HG03439 (cell line): ENCODE data around the gene SVBP.

Source experiments
- ATAC-seq: cut with Tn5 transposase; IDR thresholded peaks from one replicate; pipeline ENCODE4 v1.9.1; 2021; ENCODE audit warnings: mild to moderate bottlenecking, moderate library complexity; ENCODE audit not compliant: unreplicated experiment

SVBP gene

DNA sequence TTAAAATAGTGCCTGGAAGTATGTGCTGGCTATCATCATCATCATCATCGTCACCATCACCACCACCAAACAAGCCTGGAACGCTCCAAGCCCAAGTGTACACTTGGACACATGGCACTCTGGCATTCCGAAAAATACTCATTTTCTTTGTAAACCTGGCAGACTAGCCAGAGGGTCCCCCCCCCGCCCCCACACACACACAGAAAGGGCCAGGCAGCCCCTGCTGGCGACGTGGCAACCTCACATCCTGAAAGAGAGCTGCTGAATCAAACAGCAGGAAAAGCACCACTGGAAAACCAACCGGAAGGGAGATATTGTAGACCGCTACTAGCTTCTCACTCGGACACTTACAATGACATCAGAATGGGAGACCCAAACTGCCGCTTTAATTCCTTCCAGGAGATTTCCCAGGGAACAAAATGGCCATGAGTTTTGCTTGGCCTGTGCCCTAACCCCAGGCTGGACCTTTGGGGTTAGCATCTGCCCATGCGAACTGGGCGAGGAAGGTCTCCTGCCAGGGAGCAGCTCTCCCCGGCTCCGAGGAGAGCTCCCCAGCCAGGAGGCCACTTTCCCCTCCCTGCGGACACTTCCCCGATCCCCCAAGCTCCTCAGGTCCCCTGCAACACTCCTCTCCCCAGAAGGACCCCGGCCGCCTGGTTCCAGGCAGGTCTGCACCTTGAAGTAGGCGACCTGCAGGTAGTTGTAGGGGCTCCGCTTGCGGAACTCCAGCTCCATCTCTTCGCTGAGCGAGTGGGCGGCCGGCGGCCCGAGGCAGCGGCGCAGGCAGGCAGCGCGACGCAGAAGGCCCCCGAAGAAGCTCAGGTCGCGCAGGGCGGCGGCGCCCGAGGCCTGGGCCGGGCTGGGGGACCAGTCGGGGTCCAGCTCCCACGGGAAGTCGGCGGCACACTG is 51.1 kb downstream of the SVBP start:
- peak; percentile 27 for ATAC-seq

DNA sequence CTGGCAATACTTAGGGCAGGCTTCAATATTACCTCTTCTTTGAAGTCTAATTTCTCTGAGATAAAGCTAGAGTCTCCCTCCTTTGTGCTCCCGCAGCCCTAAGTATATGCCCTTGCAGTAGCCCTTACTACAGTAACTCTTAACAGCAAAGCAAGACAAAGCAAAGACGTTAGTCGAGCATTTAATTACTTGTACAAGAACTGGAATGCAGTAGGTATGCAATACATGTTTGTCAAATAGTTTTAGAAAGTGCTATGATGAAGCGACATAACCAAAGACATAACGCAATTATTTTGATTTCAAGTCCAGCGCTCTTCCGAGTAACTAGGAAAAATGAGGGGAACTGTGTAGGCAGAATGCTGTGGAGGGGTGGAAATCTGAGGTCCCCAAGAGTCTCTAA is 51.9 kb downstream of the SVBP start:
- no peak for ATAC-seq

DNA sequence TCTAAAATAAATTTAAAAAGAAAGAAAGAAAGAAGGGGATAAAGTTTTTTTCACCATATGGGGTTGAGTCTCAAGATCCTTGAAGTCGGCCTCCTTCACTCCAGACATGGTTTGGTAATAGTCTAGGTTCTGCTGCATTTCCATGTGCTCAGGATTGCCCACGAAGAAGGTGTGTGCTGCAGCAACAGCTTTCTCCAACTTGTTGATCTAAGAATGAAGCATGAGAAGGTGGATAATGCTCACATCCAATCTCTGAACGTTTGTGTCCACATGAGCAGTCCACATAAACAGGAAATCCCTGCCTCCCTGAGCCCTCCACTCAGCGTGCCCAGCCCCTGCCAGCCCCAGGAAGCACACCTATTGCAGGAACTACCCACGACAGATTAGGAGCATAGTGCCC is 54.9 kb downstream of the SVBP start:
- no peak for ATAC-seq

DNA sequence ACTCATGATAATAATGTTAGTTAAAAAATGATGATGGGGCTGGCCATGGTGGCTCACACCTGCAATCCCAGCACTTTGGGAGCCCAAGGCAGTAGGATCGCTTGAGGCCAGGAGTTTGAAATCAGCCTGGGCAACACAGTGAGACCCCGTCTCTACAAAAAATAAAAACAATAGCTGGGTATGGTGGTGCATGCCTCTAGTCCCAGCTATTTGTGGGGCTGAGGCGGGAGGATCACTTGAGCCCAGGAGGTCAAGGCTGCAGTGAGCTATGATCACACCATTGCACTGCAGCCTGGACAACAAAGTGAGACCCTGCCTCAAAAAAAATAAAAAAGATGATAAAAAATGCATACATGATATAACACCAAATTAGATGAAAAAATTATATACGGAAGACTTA is 55.6 kb downstream of the SVBP start:
- ATAC-seq = no peak

DNA sequence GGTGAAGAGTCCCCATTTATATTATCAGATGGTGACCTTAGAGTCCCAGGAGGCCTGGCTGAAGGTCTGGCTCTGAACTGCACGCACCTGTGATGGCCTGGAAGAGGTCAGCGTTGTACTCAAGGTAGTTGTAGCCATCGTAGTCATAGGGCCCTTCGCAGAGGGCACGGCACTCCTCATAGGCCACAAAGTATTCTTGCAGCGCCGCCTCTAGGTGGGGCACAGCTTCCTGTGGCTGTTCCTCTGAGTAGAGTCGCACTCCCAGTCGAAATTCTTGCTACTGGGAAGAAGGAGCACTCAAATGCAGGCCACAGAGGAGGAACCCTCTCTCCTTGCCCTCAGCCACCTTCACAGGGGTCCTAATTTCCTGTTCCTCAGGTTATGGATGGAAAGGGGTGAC is 58.1 kb downstream of the SVBP start:
- ATAC-seq = no peak

DNA sequence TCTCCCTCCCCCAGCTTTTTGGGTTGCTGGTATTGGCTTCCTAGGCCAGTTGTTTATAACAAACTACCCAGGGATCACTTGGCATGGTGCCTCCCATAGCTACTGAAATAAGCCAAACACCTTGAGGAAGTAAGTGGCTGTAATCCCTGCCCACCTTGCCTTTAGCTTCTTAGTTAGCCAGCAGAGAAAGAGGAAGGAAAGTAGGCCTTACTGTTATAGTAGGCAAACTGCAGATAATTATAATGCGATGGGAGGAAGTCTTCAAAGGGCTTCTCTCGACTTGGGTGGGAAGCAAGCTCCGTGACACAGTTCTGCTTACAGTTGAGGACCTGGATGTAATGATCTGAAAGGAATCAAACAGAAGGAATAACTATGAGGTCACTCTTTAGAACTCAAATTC is 58.6 kb downstream of the SVBP start:
- ATAC-seq = no peak

DNA sequence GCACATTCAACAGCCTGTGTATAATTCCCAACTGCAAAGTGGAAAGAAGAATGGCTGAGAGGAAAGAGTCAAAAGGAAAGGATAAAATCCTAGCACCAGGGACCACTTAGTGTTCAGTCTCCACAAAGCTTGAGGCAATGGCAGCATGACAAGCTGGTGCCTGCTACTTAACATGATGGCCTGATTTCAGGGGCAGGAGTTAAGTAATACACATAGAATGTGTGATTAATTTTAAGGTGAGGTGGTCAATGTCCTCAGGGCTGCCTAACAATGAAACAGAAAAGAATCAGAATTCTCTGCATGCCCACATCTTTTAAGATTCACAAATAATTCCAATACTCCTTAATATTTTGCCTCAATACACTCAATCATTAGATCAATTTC is 59.3 kb downstream of the SVBP start:
- ATAC-seq = no peak
